ENCODE results near the gene EVC.

The EVC gene

DNA sequence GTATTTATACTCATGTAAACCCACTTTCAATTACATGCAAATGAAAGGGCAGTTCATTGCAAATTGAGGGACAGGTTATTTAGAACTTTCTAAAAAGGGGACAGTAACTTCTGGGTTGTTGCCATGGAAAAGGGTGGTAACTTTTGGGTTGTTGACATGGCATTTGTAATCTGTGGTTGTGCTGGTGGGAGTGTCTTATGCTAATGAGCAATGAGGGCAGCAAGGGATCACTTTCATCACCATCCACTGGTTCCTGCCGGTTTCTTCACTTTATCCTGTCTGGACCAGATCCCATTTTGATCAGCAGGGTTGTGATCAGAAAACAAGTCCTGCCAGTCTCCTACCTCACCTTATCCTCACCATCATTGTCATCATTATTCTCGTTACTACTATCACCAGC is 32.0 kb downstream of the EVC start:
- no peak for DNase-seq (ENCODE audit: low read depth)
- no peak overlapping the region for H3K4me3 ChIP-seq (ENCODE audit: low read depth, low read length)
- TF ChIP-seq, protein P1, sequence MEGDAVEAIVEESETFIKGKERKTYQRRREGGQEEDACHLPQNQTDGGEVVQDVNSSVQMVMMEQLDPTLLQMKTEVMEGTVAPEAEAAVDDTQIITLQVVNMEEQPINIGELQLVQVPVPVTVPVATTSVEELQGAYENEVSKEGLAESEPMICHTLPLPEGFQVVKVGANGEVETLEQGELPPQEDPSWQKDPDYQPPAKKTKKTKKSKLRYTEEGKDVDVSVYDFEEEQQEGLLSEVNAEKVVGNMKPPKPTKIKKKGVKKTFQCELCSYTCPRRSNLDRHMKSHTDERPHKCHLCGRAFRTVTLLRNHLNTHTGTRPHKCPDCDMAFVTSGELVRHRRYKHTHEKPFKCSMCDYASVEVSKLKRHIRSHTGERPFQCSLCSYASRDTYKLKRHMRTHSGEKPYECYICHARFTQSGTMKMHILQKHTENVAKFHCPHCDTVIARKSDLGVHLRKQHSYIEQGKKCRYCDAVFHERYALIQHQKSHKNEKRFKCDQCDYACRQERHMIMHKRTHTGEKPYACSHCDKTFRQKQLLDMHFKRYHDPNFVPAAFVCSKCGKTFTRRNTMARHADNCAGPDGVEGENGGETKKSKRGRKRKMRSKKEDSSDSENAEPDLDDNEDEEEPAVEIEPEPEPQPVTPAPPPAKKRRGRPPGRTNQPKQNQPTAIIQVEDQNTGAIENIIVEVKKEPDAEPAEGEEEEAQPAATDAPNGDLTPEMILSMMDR (IDR thresholded peaks at IDR 0.05; ENCODE audit: low read depth, low read length, missing control alignments), result no peak

- TF ChIP-seq, protein P1 (IDR thresholded peaks at IDR 0.05; ENCODE audit: low read depth, low read length, missing control alignments), result no peak
- DNase-seq (ENCODE audit: low read depth), result no peak
- H3K4me3 ChIP-seq (ENCODE audit: low read depth, low read length), result no peak overlapping the region
Measured at GRCh38 chr4:5746250-5746649, 35.2 kb downstream of the EVC start.

DNA sequence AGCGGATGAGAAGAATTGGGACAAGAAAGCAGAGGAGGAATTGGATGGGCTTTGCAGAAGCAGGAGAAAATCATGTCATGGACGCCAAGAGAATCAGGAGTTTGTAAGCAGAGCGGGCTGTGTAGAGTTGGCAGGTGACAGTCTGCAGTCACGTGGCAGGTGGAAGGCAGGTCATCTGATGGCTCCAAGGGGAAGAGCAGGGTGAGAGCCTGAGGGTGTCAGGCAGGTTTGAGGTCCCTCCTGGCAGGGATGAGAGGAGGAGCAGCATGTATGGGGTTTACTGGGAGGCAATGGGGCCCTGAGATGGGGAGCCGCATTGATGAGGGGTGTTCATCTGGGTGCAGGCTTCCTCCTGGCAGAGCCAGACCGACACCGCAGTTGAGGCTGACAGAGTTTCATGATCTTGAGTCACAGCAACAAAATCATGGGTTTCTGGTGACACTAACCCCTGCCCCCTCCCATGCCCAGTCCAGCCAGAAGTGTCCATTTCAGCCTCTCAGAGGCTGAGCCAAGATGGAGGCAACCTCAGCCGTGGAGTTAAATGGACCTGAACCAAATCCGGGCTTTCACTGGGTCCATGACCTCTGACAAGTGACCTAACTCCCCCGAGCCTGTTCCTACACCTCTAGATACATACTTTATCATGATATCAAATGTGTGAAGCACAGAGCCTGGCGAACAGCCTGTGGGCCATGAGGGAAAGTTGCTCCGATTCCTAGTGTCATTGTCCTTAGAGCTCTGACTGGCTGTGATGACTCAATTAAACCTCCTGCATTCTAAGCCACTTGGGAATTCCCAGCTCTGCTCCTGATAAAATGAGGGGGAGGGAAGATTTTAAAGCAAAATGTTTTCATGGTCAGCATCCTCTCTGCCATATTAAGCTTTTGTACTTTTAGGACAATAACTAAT is 36.1 kb downstream of the EVC start:
- TF ChIP-seq, protein P1 (IDR thresholded peaks at IDR 0.05; ENCODE audit: low read depth, low read length, missing control alignments), result no peak
- no peak overlapping the region for H3K4me3 ChIP-seq (ENCODE audit: low read depth, low read length)
- no peak for DNase-seq (ENCODE audit: low read depth)

GRCh38 chr4:5747738-5748375 is 36.9 kb downstream of the EVC start:
- TF ChIP-seq, protein P1 (IDR thresholded peaks at IDR 0.05; ENCODE audit: low read depth, low read length, missing control alignments), result no peak
- DNase-seq (ENCODE audit: low read depth), result no peak
- H3K4me3 ChIP-seq (ENCODE audit: low read depth, low read length), result no peak overlapping the region

DNA sequence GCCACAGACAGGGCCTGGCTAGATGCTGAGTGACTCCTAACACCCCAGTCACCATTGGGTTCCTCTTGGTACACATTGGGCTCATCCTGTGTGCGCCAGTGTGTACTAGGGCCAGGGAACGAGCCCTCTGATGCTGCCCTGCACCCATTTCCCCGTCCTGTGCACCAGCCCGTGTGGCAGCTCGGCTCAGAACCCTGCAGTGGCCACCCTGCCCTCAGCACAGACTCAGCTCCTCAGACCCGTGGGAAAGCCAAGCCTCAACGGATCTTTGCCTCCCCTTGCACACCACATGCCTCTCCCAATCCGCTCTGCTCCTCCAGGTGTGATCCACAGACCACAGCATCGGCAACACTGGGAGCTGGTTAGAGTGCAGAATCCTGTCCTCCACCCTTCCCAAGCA is 38.6 kb downstream of the EVC start:
- TF ChIP-seq, protein P1 (IDR thresholded peaks at IDR 0.05; ENCODE audit: low read depth, low read length, missing control alignments), result no peak
- no peak overlapping the region for H3K4me3 ChIP-seq (ENCODE audit: low read depth, low read length)
- no peak for DNase-seq (ENCODE audit: low read depth)

- TF ChIP-seq, protein P1 (IDR thresholded peaks at IDR 0.05; ENCODE audit: low read depth, low read length, missing control alignments), result no peak
- DNase-seq (ENCODE audit: low read depth), result no peak
- no peak overlapping the region for H3K4me3 ChIP-seq (ENCODE audit: low read depth, low read length)
Measured at GRCh38 chr4:5750052-5750945, 39.3 kb downstream of the EVC start.
